ENCODE results near the gene CDIPT.
A peak's percentile ranks its signal among the peaks of the same experiment; 100 is the strongest.
"Not testable (repeated sequence)": the region's sequence is repeated elsewhere in the genome, so short reads cannot be mapped to it uniquely, and the experiment has no call there.

The CDIPT gene

GRCh38 chr16:29894352-29894751 is 31.3 kb upstream of the CDIPT start:
- DNase-seq = no peak

GRCh38 chr16:29893553-29893952 is 30.5 kb upstream of the CDIPT start:
- no peak for DNase-seq

- DNase-seq = no peak
Observed at GRCh38 chr16:29892458-29892813, 29.4 kb upstream of the CDIPT start.

GRCh38 chr16:29891525-29892457 is 28.8 kb upstream of the CDIPT start:
- no peak for DNase-seq

GRCh38 chr16:29889372-29889771 is 26.3 kb upstream of the CDIPT start:
- not testable (repeated sequence) for DNase-seq

GRCh38 chr16:29883987-29884386 is 21.0 kb upstream of the CDIPT start:
- no peak for DNase-seq

DNA sequence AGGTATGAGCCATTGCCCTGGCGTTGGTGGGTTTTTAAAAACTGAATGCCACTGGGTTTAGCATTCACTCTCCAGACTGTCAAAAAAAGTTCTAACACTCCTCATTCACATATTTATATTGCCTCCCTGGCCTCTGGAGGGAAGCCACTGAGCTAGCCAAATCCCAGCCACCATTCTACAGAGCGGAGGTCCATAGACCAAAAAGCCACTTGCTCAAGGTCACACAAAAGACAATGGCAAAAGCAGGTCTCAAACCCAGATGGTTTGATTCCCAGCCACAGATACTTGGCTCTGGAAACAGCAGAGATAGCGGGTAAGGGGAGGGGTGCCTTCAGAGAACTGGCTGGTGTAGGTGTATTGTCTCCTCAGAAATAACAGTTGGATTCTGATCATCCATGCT is 18.0 kb upstream of the CDIPT start:
- DNase-seq = no peak

DNA sequence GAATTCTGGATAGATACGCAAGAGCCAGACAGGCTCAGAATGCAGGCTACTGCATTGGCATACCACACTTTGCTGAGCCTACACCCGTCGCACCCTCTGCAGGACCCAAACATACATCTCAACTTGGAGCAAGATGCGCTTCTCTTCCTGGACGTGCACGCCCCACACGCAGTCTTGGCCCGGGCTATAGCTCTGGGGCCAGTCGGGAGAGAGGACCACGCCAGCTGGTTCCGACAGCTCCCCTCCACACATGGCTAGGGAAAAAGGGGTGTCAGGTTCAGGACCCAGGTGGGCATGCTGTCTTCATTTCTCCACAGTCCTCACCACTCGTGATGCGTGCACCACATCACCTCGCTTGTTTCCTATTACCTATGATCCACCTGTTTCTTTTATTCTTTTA is 15.1 kb upstream of the CDIPT start:
- no peak for DNase-seq

GRCh38 chr16:29877266-29877961 is 14.4 kb upstream of the CDIPT start:
- peak; percentile 31 to 40 for DNase-seq

- DNase-seq = peak; percentile 26 to 49
Observed at GRCh38 chr16:29876594-29877249, 13.7 kb upstream of the CDIPT start.

GRCh38 chr16:29876217-29876593 is 13.2 kb upstream of the CDIPT start:
- no peak for DNase-seq

DNA sequence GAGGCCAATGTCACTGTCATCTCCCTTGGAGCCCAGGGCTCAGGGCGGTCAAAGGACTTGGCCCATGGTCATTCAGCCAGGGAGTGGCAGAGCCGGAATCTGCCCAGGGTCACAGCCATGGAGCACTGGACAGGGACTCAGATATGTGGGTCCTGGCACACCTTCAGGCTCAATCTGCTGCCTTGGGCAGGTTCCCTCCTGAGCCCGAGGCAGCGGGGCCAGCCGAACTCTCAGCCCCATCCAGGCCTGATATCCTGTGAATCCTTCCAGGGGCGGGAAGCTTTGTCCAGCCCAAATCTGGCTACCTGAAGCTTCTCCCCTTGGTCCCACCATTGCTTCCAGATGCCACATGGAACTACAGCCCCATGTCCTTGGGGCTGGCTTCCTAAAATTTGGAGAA is 12.2 kb upstream of the CDIPT start:
- DNase-seq = no peak

DNA sequence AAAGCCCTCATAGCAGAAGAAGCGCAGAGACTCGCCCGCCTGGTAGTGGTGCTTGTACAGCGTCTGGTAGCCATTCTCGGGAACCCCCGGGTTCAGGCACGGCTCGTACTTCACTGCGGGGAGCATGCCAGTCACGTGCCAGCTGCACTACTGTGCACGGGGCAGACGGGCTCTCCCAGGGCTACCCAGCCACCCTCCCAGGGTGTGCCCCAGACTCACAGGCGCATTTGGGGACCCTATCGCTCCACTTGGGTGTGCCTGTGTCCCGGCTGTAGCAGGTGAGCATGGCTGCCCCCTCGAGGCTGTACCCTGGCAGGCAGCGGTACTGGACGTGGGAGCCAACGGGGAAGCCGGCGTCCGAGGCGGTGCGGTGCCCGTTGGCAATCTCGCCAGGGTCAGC is 10.3 kb upstream of the CDIPT start:
- no peak for DNase-seq

- no peak for DNase-seq
Observed at GRCh38 chr16:29871822-29872546, 9.0 kb upstream of the CDIPT start.

GRCh38 chr16:29869067-29869466 is 6.0 kb upstream of the CDIPT start:
- DNase-seq = not testable (repeated sequence)

- DNase-seq = no peak
Observed at GRCh38 chr16:29868396-29869009, 5.5 kb upstream of the CDIPT start.

GRCh38 chr16:29864205-29864604 is 1.2 kb upstream of the CDIPT start:
- DNase-seq = no peak

GRCh38 chr16:29863669-29863984 is 601 bp upstream of the CDIPT start:
- DNase-seq = no peak

- DNase-seq = no peak
Observed at GRCh38 chr16:29862383-29862883, 593 bp downstream of the CDIPT start.

DNA sequence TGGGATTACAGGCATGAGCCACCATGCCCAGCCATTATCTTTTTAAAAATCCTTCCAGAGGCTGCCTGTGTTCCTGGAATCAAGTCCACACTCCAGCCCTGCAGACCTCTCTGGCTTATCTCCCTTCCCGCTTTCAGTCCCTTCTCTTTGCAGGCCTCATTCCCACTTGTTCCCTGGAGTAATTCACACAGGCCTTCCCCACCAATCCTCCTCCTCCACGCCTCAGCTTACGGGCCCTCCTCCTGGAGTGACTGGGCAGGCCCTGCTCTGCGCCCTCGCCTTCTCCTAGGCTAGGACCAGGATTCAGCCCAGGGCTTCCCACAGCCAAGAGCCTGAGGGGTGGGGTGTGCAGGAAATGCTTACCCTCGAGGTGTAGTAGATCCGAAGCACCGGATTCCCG is 2.8 kb downstream of the CDIPT start:
- no peak for DNase-seq

GRCh38 chr16:29858974-29859373 is 4.1 kb downstream of the CDIPT start:
- DNase-seq = no peak

DNA sequence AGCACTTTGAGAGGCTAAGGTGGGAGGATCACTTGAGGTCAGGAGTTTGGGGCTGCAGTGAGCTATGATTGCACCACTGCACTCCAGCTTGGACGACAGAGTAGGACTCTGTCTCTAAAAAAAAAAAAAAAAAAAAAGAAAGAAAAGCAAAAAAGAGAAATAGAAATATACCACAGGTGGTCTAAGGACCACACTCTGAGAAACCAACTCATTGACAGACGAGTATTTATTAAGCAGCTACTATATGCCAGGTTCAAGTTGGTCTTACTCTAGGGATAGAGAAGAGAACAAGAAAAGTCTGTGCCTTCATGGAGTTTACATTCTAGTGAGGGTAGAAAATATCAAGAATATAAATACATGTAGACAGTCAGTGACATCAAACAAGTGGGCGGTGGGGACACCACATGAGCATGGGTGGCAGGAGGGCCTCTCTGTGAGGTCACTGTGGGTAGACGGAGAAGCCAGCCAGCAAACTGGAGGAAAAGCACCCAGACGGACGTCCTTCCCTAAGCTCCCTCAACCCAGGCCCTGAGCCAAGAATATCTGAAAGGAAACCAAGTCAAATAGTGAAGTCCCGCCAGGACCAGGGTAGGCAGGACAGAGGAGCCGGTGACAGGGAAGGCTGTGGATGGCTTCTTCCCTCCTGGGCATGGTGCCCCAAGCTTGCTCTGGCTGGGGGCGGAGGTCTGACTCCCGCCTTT is 4.7 kb downstream of the CDIPT start:
- no peak for DNase-seq
